ENCODE data around the gene PTPRM.

GRCh38 chr18:7778181-7778580 is 211.1 kb downstream of the PTPRM start:
- TF ChIP-seq CTCF (IDR thresholded peaks at IDR 0.05; ENCODE audit: low read length) (no peak), EZH2 (optimal IDR thresholded peaks at IDR 0.05; ENCODE audit: low read depth, low read length) (no peak)
